ENCODE measurements around the gene HAUS8. TPM values are rescaled to one million over a fixed set of nuclear protein-coding genes. Genes with fewer than 3 reads are reported as not detected.
"Not testable (repeated sequence)": the region's sequence is repeated elsewhere in the genome, so short reads cannot be mapped to it uniquely, and the experiment has no call there.

Gene HAUS8
- total RNA-seq, 1 donor from 2014 or later: 4.5 TPM

DNA sequence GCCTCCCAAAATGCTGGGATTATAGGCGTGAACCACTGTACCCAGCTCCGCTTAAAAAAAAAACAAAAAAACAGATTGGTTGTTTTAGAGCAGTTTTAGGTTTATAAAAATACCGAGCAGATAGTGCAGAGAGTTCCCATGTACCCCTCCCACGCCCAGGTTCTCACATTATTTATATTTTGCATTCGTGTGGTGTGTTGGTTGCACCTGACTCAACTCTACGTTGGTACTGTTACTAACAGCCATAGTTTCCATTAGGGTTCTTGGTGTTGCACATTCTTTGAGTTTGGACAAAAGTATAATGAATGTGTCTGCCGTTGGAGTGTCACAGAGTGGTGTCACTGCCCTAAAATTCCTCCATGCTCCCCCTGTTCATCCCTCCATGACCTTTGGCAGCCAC, 29.4 kb upstream of the HAUS8 start:
- intact Hi-C loops (cut with DNase I): no loop called here

DNA sequence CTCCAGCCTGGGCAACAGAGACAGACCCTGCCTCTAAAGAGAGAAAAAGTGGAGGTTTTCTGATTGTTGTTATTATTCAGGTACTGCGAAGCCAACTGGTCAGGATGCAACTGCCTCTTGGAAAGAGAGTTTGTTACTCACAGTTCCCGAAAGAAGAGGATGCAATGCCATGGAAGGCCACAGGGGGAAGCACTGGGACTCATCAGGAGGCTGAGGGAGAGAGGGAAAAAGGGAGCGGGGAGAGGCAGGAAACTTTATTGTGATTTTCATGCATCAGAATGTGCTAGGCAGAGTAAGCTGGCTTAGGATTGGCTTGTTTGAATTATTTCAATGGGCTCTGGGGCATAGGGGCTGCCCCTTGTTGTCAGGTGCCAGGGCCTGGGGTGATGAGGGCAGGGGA, 27.9 kb upstream of the HAUS8 start:
- DNase-seq (no peak), ATAC-seq (ENCODE audit: poor library complexity) (no peak)
- intact Hi-C loops (cut with DNase I): no loop called here

More for the DNA sequence above, 29.4 kb upstream of the HAUS8 start:
- ATAC-seq (ENCODE audit: poor library complexity) (no peak), DNase-seq (no peak)

DNA sequence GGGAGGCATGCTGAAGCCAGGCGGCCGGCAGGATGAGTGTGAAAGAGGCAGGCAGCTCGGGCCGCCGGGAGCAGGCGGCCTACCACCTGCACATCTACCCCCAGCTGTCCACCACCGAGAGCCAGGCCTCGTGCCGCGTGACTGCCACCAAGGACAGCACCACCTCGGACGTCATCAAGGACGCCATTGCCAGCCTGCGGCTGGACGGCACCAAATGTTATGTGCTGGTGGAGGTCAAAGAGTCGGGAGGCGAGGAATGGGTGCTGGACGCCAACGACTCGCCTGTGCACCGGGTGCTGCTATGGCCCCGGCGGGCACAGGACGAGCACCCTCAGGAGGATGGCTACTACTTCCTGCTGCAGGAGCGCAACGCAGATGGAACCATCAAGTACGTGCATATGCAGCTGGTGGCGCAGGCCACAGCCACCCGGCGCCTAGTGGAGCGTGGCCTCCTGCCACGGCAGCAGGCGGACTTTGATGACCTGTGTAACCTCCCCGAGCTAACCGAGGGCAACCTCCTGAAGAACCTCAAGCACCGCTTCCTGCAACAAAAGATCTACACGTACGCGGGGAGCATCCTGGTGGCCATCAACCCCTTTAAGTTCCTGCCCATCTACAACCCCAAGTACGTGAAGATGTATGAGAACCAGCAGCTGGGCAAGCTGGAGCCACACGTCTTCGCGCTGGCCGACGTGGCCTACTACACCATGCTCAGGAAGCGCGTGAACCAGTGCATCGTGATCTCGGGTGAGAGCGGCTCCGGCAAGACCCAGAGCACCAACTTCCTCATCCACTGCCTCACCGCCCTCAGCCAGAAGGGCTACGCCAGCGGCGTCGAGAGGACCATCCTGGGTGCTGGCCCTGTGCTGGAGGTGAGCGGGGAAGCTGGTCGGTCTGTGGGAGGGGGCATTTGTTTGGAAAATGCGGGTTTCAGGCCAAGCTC, 26.7 kb upstream of the HAUS8 start:
- ATAC-seq (ENCODE audit: poor library complexity): no peak
- intact Hi-C loops (cut with DNase I): no loop called here
- DNase-seq: no peak

DNA sequence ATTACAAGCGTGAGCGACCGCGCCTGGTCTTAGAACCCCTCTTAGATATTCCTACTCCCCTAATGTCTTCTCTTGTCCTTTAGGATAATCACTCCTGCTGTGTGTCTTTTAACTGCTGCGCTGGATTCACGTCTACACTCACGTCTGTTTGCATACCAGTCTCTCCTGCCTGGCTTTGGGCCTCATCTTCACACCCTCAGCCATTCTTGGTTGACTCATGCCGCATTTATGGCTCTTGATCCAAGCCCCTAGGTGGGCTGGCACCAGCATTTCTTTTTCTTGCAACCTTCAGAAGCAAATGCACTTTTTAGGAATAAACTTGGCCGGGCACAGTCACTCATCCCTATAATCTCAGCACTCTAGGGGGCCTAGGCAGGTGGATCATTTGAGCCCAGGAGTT, 23.1 kb upstream of the HAUS8 start:
- DNase-seq (no peak), ATAC-seq (ENCODE audit: poor library complexity) (no peak)
- intact Hi-C loops (cut with DNase I): no loop called here

DNA sequence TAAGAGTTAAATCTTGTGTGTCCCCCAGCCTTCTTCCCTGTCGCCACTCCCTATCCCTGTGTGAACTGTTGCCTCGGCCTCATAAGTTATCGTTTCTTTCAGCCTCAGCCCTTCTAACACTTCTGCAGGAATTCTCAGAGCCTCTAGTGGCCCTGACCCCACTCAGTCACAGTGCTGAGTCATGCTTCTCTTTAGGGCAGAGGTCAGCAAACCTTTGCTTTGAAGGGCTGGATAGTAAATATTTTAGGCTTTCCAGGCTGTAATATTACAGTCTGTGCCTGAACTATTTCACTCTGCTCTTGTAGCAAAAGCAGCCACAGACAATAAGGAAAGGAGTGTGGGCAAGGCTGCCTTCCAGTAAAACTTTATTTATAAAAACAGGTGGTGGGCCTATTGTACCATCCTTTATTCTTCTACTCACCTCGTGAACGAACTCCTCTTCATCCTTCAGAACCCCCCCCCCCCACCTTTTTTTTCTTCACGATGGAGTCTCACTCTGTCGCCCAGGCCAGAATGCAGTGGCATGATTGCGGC, 22.4 kb upstream of the HAUS8 start:
- ATAC-seq (ENCODE audit: poor library complexity): peak; percentile 66
- intact Hi-C loops (cut with DNase I): no loop called here
- DNase-seq: no peak

DNA sequence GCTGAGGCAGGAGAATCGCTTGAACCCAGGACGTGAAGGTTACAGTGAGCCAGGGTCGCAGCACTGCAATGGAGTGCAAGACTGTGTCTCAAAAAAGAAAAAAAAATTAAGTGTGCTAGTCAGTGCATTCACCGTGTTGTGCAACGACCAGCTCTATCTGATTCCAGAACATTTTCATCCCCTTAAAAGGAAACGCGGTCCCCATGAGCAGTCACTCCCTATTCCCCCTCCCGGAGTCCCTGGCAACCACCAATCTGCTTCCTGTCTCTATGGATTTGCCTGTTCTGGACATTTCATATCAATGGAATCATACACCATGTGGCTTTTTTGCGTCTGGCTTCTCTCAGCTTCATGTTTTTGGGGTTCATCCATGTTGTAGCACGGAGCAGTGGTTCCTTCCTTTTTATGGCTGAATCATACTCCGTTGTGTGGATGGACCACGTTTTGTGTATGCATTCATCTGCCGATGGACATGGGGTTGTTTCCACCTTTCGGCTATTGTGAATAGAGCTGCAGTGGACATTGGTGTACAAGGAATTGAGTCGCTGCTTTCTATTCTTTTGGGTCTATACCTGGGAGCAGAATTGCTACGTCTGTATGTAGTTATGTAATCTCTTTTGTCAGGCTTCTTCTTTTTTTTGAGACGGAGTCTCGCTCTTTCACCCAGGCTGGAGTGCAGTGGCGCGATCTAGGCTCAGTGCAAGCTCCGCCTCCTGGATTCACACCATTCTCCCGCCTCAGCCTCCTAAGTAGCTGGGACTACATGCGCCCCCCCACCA, 20.1 kb upstream of the HAUS8 start:
- intact Hi-C loops (cut with DNase I): no loop called here

DNA sequence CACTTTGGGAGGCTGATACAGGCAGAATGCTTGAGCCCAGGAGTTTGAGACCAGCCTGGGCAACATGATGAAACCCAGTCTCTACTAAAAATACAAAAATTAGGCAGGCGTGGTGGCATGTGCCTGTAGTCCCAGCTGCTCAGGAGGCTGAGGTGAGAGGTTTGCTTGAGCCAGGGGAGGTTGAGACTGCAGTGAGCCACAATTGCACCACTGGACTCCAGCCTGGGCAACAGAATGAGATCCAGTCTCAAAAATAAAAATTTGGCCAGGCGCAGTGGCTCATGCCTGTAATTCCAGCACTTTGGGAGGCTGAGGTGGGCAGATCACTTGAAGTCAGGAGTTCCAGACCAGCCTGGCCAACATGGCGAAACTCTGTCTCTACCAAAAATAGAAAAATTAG, 19.4 kb upstream of the HAUS8 start:
- intact Hi-C loops (cut with DNase I): not testable (repeated sequence)

More for the DNA sequence above, 20.1 kb upstream of the HAUS8 start:
- peak; percentile 71 for ATAC-seq (ENCODE audit: poor library complexity)
- peak; percentile 66 for DNase-seq

DNA sequence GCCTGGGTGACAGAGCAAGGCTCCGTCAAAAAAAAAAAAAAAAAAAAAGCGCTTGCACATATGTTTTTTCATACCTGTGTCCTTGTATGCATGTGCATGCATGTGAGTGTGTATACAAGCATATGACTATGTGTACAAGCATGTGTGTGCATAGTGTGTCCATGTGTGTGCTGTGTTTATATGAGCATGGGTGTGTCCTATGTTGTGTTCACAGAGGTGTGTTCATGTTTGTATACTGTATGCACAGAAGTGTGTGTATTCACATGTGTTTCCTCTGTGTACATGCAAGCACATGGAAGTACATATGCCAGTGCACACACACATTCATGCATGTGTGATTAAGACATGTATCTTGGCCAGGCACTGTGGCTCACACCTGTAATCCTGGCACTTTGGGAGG, 17.4 kb upstream of the HAUS8 start:
- ATAC-seq (ENCODE audit: poor library complexity) (no peak), DNase-seq (no peak)
- intact Hi-C loops (cut with DNase I): no loop called here

More for the DNA sequence above, 19.4 kb upstream of the HAUS8 start:
- DNase-seq; ATAC-seq (ENCODE audit: poor library complexity): not testable (repeated sequence)

DNA sequence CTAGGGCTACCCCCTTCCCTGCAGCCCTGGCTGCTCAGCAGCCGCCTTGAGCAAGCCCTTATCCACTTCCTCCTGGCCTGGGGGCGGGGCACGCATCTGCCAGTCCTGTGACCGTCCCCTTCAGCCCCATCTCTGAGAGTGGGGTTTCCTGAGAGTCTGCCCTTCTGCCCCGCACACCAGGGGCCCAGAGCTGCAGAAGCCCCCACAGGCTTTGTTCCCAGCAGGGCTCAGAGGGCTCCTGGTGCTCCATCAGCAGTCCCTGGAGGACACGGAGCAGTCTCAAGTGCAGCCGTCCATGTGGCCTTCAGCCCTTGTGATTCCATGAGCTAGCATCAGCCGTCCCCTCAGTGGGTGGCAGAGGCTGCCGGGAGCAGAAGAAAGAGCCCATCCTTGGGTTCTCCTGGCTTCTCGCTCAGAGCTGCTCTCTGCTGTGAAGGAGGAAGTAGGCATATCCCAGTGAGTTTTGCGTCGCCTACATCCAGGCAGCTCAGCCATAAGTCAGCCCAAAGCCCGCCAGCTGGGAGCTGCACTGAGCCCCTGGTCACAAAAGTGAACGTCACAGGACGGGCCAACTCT, 16.6 kb upstream of the HAUS8 start:
- ATAC-seq (ENCODE audit: poor library complexity): peak; percentile 38
- DNase-seq: peak; percentile 80
- intact Hi-C loops (cut with DNase I): no loop called here

DNA sequence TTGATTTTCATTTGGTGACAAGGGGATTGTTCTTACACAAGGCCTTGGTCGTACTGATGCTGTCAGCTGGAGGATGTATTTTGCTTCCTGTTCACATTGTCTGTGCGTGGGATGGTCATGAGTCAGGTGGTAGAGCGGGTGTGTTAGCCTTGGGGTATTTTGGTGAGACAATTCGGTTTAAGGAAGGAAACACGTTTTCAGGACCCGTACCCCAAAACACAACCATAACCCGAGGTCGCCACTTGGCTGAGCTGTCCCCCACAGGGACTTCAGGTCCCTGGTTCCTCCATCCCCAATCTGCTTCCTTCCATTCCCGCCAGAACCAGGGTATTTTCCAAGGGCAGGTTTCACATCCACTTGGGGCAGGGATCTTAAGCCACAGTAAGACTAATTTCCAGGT, 15.3 kb upstream of the HAUS8 start:
- no peak for ATAC-seq (ENCODE audit: poor library complexity)
- no peak for DNase-seq
- intact Hi-C loops (cut with DNase I): no loop called here

DNA sequence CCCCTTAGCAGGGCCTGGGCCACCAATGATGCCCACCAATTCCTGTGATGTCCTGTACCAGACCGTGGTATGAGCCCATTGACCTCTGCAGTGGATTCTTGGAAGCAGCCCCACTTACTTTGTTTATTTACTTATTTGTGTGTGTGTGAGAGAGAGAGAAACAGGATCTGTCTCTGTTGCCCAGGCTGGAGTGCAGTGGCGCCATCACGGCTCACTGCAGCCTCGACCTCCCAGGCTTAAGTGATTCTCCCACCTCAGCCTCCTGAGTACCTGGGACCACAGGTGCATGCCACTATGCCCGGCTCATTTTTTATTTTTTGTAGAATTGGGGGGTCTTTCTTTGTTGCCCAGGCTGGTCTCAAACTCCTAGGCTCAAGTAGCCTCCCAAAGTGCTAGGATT, 13.3 kb upstream of the HAUS8 start:
- DNase-seq: no peak
- no peak for ATAC-seq (ENCODE audit: poor library complexity)
- intact Hi-C loops (cut with DNase I): no loop called here

DNA sequence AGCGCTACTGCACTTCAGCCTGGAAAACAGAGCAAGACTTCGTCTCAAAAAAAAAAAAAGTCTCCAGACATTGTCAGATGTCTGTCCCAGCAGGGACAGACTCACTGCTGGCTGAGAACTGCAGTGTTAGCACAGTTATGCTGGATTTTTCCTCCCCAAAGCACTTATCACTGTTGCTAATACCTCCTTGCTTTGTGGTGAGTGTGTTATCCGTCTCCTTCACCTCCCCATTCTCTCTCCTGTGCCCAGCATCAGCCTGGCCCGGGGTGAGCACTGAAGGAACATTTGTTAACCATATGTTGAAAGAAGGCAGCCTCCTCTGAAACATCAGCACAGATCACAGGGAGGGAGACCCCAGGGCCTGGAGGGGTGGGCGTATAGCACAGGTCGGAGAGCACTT, 11.6 kb upstream of the HAUS8 start:
- DNase-seq: no peak
- no peak for ATAC-seq (ENCODE audit: poor library complexity)
- intact Hi-C loops (cut with DNase I): no loop called here

DNA sequence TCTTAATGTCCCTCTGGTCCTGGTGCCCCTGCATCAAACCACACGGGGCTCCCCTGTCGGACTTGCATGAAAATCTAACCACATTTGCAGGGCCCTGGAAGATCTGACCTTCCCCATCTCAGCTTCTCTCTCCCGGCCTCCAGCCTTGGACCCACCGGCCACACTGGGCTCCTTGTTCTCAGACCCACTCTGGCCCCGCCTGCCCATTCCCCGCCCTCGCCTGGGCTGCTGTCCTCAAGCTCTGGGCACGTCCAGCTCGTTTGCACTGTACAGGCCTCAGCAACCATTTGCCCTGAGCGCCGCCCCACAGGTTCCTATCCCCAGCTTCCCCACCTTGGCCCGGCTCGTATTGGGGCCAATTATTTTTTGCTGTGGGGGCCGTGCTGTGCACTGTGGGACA, 10.9 kb upstream of the HAUS8 start:
- intact Hi-C loops (cut with DNase I): no loop called here
- ATAC-seq (ENCODE audit: poor library complexity): no peak
- DNase-seq: no peak

DNA sequence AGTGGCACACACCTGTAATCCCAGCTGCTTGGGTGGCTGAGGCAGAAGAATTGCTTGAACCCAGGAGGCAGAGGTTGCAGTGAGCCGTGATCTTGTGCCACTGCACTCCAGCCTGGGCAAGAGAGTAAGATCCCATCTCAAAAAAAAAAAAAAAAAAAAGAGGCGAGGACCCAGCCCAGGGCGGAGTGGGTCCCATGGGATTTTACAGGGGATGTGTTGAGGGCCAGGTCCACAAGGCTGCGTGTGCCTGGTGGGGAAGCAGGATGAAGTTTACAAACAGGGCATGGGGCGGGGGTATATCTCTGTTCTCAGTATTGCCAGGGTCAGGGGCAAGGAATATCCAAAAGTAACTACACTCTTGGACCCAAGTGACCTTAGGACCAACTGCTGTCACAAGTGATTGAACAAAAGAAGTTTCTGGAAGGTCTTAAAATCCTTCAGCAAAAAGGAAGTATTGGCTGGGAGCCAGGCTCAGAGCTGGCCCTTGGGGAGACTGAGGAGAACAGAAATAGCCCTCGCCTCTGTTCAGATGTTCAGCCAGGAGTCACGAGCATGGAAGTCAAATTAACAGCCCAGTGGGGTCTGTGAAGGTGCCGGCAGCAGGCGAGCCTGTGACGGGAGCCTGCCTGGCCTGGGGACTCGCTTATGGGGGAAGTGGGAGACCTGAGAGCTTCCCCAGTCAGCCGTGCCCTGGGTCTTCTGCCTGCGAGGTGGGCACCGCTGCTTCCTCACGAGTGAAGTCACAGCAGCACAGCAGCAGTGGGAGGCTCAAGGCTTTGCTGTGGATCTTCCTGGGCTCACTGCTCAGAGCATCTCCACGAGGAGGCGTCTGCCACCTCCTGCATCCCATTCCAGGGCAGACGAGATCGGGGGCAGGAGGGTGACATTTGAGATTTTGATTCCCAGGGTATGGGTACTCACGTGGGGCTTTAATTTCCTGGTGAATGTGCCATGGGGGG, 6.7 kb upstream of the HAUS8 start:
- DNase-seq (peak; percentile 70), ATAC-seq (ENCODE audit: poor library complexity) (peak; percentile 20)
- intact Hi-C loops (cut with DNase I): no loop called here

DNA sequence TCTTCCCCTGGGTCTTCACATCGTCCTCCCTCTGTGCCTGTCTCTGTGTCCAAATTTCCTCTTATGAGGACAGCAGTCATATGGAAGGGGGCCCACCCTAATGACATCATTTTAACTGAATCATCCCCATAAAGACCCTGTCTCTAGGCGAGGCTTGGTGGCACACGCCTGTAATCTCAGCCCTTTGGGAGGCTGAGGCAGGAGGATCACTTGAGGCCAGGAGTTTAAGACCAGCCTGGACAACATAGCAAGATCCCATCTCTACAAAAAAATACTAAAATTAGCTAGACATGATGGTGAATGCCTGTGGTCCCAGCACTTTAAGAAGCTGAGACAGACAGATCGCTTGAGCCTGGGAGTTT, 5.2 kb upstream of the HAUS8 start:
- intact Hi-C loops (cut with DNase I): no loop called here
- no peak for ATAC-seq (ENCODE audit: poor library complexity)
- DNase-seq: no peak

DNA sequence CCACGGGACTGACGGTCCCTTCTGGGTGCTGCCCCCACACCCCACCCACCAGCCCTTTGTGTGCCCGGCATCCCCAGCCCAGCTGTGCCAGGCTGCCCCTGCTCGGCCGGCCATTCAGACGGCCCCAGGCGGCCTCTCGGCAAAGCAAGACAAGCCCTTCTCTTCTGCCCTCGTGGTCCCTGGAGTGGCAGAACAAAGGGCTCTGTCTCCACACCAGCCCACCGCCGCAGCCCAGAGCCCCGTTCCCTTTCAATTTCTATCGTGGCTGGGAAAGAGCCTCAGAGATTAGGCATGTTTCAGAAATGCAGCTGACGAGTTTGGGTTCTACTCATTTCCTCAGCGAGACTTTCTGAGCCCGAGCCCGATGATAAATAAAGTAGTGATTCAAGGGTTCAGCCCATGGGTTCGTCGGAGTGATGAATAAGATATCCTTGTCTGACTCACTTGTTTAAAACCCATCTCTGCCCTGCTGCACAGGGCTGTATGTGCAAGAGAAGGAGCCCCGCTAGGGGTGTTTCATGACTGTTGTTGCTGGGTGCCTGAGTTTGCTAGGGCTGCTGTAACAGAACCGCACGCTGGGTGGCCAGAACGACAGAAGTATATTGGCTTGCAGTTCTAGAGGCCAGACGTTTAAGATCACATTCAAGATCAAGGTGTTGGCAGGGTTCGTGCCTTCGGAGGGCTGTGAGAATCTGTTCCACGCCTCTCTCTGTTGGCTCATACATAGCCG, 4.6 kb upstream of the HAUS8 start:
- ATAC-seq (ENCODE audit: poor library complexity) (peak; percentile 56), DNase-seq (peak; percentile 75)
- intact Hi-C loops (cut with DNase I): loop anchor here (5.0 kb wide), 1 partner anchor 57 kb away; no protein-coding TSS in a partner anchor

DNA sequence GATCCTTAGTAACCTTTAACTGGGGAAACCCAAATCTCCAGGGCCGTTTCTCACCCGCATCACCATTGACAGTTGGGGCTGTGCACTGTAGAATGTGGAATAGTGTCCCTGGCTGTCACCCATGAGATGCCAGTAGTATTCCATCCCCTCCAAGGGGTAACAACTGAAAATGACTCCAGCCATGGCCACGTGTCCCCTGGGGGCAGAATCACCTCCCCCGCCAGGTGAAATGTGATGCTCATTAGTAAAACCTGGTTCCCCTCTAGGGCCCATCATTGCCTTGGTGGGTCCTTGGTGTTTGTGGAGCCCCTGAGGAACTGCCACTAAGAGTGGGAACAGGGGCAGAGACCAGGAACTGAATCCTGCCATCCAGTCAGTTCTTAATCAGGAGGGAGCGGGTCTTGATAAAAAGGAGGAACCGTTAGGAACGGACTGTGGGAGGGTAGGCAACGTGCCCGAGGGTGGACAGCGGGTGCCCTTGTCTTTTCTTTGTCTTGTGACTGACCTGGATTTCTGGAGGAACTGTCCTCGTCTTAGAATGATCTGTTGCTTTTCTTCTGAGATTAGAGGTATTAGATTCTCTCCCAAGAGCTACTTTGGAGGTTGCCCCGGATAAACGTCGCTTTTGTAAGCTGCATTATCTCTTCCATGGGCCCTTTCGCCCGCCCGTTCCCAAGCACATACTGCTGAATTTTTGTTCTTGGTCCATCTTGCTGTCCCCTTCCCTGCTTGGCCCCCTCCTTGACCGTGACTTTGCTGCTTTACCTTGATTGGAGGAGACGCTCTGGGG, 3.9 kb upstream of the HAUS8 start:
- intact Hi-C loops (cut with DNase I): loop anchor here (5.0 kb wide), 1 partner anchor 58 kb away; no protein-coding TSS in a partner anchor
- DNase-seq: no peak
- no peak for ATAC-seq (ENCODE audit: poor library complexity)

Data from Right ventricle myocardium superior (tissue), 1 donor.